ENCODE measurements around the gene IKZF1.

The IKZF1 gene

GRCh38 chr7:50404392-50404791, 99.9 kb downstream of the IKZF1 start:
- DNase-seq (ENCODE audit: extremely low read depth in 1 of 2, low read depth in 1 of 2): no peak

GRCh38 chr7:50405221-50405620, 100.7 kb downstream of the IKZF1 start:
- no peak for DNase-seq (ENCODE audit: extremely low read depth in 1 of 2, low read depth in 1 of 2)

- no peak for DNase-seq (ENCODE audit: extremely low read depth in 1 of 2, low read depth in 1 of 2)
These were observed 102.4 kb downstream of the IKZF1 start for GRCh38 chr7:50406935-50407334.

- no peak for DNase-seq (ENCODE audit: extremely low read depth in 1 of 2, low read depth in 1 of 2)
These were observed 105.6 kb downstream of the IKZF1 start for GRCh38 chr7:50409856-50410745.

- no peak for DNase-seq (ENCODE audit: extremely low read depth in 1 of 2, low read depth in 1 of 2)
These were observed 106.8 kb downstream of the IKZF1 start for GRCh38 chr7:50411332-50411731.

- no peak for DNase-seq (ENCODE audit: extremely low read depth in 1 of 2, low read depth in 1 of 2)
These were observed 108.5 kb downstream of the IKZF1 start for GRCh38 chr7:50412973-50413372.

GRCh38 chr7:50413561-50413960, 109.0 kb downstream of the IKZF1 start:
- DNase-seq (ENCODE audit: extremely low read depth in 1 of 2, low read depth in 1 of 2): no peak

GRCh38 chr7:50415844-50416364, 111.4 kb downstream of the IKZF1 start:
- DNase-seq (ENCODE audit: extremely low read depth in 1 of 2, low read depth in 1 of 2): no peak

GRCh38 chr7:50416527-50417182, 112.1 kb downstream of the IKZF1 start:
- no peak for DNase-seq (ENCODE audit: extremely low read depth in 1 of 2, low read depth in 1 of 2)

- peak; percentile 26 to 72 for DNase-seq (ENCODE audit: extremely low read depth in 1 of 2, low read depth in 1 of 2)
These were observed 113.6 kb downstream of the IKZF1 start for GRCh38 chr7:50418086-50418515.

- DNase-seq (ENCODE audit: extremely low read depth in 1 of 2, low read depth in 1 of 2): no peak
These were observed 114.2 kb downstream of the IKZF1 start for GRCh38 chr7:50418526-50419290.

GRCh38 chr7:50421043-50421442, 116.5 kb downstream of the IKZF1 start:
- DNase-seq (ENCODE audit: extremely low read depth in 1 of 2, low read depth in 1 of 2): no peak

GRCh38 chr7:50422858-50423257, 118.3 kb downstream of the IKZF1 start:
- no peak for DNase-seq (ENCODE audit: extremely low read depth in 1 of 2, low read depth in 1 of 2)

- DNase-seq (ENCODE audit: extremely low read depth in 1 of 2, low read depth in 1 of 2): no peak
These were observed 119.3 kb downstream of the IKZF1 start for GRCh38 chr7:50423860-50424259.

GRCh38 chr7:50425318-50425717, 120.8 kb downstream of the IKZF1 start:
- DNase-seq (ENCODE audit: extremely low read depth in 1 of 2, low read depth in 1 of 2): no peak

- DNase-seq (ENCODE audit: extremely low read depth in 1 of 2, low read depth in 1 of 2): no peak
These were observed 121.9 kb downstream of the IKZF1 start for GRCh38 chr7:50426280-50427045.

GRCh38 chr7:50427518-50427917, 123.0 kb downstream of the IKZF1 start:
- no peak for DNase-seq (ENCODE audit: extremely low read depth in 1 of 2, low read depth in 1 of 2)

GRCh38 chr7:50428911-50429310, 124.4 kb downstream of the IKZF1 start:
- DNase-seq (ENCODE audit: extremely low read depth in 1 of 2, low read depth in 1 of 2): no peak

- DNase-seq (ENCODE audit: extremely low read depth in 1 of 2, low read depth in 1 of 2): no peak
These were observed 126.8 kb downstream of the IKZF1 start for GRCh38 chr7:50431316-50431715.

- no peak for DNase-seq (ENCODE audit: extremely low read depth in 1 of 2, low read depth in 1 of 2)
These were observed 127.3 kb downstream of the IKZF1 start for GRCh38 chr7:50431722-50432305.

Measured in stimulated activated CD8-positive, alpha-beta memory T cell treated with anti-CD3 and anti-CD28 coated beads, Interleukin-7, amount 100 ng/mL, for 48 hours (primary cell).